ENCODE data around the gene OR51D1.
A peak's percentile ranks its signal among the peaks of the same experiment; 100 is the strongest.

Gene OR51D1

DNA sequence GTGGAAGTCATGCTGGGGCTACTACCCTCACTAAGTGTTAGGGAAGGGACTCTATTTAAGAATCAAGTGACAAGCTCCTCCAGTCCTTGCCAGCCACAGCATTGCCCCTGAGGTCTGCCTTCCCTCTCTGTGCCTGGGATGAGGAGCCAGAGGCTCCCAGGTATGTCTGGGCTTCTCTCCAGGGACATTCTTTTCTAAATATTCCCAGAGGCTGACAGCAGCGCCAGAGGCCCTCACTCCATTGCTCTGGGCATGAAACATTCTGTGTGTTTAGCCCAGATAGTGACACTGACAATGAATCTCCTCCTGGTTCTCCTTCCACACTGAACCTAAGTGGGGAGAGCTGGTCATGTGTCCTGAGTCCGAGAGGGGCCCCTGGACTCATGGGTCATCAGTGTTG is 8.7 kb downstream of the OR51D1 start:
- no peak for DNase-seq

DNA sequence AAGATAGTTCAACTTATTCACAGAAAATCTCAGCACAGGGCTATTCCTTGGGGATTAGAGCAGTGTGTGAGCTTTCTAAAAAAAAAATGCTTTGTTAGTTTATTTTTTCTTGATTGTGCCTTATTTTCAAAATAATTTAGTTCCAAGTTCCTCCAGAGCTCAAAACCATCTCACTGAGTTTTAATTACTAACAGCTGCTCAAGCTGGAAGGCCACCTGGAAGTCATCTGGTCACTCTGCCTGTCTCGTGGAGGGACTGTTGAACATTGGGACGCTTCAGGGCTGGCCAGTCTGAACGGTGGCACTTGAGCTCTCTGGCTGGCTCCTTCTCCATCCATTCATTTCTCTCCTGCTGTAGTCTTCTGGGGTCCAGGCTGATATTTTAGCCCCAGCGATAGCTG is 10.5 kb downstream of the OR51D1 start:
- no peak for DNase-seq

DNA sequence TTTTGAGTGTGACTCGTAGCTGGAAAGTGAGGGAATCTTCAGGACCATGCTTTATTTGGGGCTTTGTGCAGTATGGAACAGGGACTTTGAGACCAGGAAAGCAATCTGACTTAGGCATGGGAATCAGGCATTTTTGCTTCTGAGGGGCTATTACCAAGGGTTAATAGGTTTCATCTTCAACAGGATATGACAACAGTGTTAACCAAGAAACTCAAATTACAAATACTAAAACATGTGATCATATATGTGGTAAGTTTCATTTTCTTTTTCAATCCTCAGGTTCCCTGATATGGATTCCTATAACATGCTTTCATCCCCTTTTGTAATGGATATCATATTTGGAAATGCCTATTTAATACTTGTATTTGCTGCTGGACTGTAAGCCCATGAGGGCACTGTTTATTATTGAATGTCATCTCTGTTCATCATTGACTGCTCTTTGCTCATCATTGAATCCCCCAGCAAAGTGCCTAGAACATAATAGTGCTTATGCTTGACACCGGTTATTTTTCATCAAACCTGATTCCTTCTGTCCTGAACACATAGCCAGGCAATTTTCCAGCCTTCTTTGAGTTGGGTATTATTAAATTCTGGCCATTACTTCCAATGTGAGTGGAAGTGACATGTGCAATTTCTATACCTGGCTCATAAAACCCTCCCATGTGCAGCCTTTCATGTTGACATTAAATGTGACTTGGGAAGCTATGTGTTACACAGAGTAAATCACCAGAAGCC is 17.5 kb downstream of the OR51D1 start:
- DNase-seq: no peak

DNA sequence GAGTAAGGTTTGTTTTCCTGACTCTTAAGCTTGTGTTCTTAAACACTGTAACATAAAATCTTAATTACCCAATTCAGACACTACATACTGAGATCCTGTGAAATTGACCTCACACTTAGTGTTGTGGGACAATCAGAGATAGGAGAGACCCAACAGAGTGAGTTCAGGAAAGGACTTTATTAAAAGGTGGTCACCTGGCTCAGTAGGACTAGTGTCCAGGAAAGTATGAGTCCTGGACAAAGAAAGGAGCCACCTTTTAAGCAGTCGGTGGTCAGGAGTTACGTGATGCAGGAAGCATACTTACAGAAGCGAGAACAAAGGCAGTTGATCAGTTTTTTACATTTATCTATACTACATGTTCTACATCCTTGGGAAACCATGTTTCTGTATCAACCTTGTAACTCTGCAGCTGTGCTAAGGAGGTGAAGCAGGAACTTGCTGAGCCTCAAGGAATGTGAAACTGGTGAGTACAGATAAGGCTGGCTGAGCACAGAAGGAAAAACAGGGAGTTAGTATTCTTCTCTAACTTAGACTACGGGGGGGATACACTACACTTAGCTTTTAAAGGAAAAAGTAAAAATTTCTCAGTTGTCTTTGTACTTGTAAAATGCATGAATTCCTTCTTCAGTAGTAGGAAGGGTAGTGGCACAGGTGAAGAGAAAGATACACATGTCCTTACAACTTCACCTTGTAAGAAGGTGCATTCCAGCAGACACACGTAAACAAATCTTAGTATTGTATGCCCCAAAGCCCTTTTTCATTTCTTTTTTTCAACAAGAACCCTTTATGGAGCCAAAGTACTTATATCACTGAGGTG is 21.6 kb downstream of the OR51D1 start:
- DNase-seq: no peak

DNA sequence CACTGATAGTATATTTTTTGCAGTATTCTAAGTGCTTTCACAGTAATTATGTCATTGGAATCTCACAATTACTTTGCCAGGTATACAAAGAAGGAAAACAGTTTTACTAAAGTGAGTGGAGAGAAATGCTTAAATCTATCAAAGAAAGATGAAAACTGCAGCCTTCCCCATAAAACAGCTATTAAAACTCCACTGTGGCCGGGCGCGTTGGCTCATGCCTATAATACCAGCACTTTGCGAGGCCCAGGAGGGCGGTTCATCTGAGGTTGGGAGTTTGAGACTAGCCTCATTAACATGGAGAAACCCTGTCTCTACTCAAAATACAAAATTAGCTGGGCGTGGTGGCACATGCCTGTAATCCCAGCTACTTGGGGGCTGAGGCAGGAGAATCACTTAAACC is 25.6 kb downstream of the OR51D1 start:
- no peak for DNase-seq

DNA sequence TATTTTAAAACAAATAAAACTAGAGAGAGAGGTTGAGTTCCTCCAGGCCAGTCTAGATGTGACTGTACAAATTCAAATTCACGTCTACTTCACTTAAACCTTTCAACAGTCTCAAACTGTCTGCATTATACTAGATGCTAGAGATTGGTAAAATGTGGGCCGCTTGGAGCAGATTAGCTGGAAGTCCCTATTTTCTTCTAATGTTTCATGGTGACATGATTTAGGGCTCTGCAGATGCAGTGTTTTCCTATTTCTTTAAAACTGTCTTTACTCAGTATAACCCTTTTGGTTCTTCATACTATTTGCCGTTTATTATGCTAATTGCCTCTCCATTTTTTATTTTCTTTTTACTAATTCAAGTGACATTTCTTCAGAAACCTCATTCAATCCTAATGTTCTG is 26.9 kb downstream of the OR51D1 start:
- DNase-seq: no peak

DNA sequence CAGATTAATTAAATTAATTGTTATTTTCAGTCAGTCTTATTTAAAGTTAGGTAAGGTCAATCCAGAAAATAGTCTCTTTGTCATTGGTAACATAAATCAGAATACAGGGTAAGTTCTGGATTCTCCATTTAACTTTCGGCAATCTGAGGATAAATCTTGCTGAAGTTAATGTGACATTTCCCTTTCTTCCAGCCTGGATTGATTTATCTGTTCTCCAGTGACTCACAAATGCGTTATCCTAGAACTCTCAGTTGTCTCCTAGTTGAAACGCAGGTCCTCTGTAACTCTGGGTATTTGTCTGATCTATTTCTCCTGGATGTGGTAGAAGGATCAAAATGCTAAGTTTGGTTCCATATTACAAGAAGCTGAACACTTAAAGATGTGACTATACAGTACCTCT is 27.5 kb downstream of the OR51D1 start:
- no peak for DNase-seq

DNA sequence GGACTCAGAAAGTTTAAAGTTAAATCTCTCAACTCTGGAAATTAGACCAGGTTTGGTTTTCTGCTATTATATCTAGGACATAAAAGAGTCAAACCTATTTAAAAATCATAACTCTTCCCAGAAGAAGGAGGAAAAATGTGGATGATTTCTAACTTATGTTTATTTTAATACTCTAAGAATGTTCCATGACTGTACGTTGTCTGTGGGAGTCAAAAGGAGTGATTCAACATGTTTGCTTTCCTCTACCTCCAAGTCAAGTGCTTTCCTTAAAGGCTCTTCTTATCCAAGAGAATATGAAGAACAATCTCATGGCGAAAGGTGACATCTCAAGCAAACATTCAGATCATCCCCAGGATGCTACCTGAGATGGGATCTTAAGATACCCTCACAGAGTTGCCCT is 28.1 kb downstream of the OR51D1 start:
- DNase-seq: no peak

DNA sequence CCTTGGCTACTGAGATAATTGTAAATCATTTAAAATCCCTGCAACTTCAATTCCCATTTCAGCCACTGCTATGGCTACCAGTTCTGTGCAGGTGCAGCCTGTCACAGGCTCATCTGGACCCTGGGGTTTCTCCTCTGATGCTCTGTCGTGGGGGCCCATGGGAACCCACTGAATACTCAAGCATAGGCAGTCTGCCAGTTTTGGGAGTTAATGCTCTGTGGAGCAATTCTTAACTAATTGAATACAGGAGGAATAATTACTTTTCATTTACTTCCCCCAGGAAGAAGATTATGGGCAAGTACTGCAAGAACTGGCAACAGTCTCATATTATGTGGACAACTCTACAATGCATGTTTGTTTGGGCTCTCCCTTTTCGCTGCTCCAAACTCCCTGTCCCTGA is 34.5 kb downstream of the OR51D1 start:
- DNase-seq: no peak

DNA sequence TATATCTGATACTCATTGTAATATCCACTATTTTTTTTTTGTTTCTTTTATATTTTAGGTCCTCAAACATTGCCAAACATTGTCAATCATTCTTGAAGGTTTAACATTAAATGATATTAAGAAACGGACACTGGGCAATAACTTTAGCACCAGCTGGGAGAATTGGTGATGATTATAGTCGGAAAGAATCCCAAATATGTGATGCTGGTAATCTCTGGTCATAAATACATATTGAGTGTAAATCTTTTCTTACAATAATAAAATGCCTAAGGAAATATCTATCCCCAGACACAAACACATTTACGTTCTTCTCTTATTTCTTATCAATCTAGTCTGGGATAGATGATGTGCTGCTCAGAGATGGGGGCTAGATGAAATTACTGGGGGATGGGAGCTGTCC is 35.2 kb downstream of the OR51D1 start:
- DNase-seq: no peak

DNA sequence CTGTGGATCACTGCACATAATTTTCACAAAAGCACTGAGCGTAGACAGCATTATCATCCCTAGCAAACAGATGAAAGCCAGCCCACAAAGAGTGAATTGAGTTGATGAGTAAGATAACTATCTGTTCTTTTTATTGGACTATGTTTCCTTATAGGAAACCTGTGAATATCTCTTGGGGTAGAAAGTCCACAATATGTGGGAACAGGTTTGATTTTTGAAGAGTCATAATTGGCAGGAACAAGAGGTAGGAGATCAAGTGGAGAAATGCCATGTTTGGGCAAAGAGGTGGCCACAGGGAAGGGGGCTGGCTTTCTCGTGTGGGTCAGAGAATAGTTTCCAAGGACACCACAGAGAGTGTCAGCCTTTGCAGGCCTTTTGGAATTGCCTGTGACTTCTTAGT is 36.5 kb downstream of the OR51D1 start:
- no peak for DNase-seq

DNA sequence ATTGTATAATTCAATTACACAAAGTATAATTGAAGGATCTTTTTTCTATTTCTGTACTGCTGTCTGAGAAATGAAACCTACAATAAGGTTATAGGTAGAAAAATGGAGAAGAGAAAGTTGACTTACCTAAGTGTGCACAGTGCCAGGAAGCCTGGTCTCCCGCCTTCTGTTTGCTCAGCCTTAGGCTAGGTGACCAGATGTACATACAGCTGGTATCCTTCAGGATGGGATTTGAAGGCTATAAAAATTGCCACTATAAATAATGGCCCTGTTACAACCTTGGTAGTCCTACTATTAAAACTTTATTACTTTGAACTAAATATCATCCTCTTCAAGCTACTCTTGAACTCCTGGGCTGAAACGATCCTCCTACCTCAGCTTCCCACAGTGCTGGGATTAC is 40.7 kb downstream of the OR51D1 start:
- peak; percentile 75 for DNase-seq

DNA sequence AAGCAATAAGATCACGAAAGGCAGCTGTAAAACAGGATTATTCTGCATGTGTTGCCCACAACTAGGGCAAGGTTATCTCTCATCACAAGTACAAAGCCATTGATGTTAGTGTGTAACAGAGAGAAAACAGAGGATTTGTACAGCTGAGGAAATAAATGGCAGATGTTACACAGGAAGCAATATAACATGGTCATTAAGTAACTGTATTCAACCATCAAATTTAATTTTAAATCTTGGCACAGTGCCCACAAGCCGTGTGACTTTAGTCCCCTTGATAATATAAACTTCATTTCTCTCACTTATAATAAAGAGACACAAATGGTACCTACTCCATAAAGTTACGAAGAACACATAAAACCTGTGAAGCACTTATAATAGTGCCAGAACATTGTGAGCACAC is 43.1 kb downstream of the OR51D1 start:
- DNase-seq: no peak

DNA sequence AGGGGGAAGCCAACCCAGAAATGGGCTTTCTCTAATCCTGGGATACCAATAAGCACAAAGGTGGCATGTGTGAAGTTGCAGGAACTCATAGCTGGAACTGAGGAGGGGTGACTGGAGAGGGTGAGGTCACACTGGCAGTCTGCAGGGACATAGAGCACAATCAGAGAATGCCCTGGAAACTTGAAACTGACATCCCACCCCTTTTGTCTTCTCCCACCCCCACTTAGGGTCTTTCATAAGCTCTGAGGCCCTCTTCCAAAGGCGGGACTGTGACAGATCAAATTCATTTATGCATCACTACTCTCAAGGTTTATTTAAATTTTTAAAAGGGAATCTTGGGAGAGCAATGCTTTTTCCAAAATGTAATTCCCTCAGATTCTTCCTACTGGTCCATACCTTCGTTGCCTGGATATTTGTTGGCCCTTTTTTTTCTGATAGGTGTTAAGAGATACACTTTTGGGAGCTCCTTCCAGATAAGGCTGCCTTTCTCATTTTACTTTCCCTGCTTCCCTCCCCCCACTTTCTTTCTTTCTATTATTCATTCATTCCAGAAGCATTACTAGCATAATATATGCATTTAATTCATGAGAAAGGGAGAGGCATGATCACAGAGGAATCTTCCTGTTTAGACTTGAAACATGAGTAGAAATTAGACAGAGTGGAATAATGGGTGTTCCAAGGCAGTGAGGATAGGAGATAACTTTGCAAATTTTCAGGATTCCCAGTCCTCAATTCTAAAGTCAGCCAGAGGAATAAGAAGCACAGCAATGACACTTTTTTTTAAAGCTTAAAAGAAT is 45.5 kb downstream of the OR51D1 start:
- DNase-seq: no peak

DNA sequence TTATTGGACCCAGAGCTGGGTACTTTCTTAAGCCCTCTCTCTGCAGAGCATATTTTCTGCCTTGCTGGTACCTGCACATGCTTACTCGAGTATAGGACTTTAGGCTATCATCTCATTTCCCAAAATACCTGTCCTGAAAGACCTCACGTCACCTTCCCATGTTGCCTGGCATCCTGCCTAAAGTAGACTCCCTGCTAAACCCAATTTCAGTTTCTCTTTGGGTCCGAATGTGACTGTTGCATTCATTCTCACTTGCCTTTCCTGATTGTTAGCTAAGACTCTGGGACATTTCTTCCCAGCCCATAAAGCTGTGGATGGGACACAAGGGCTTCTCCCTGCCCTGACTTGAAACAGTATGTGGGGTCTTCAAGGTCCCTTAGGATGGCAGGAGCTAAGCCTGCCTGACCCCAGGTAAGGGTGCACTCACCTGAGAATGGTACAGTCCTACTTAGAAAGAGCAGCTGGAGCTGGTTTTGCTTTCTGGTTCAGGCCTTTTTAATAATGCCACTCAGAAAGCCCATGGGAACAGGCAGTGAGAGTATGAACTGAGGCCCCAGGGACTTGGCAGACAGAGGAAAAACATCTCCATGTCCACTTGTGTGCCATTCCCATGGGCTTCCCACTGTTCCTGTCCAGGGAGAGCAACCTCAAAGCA is 47.5 kb downstream of the OR51D1 start:
- no peak for DNase-seq
